ENCODE data around the gene ZNF267.
"Not testable (repeated sequence)": the region's sequence is repeated elsewhere in the genome, so short reads cannot be mapped to it uniquely, and the experiment has no call there.

ZNF267 gene

GRCh38 chr16:31873556-31874365 is at the start of gene ZNF267:
TSS of gene ZNF267 (plus strand) at chr16:31873807. CDS start at chr16:31873967, 160 bp downstream.
- peak; percentile 95 for DNase-seq

GRCh38 chr16:31833047-31833446 is 40.6 kb upstream of the ZNF267 start:
- DNase-seq: no peak

- not testable (repeated sequence) for DNase-seq
These were observed 37.2 kb upstream of the ZNF267 start for GRCh38 chr16:31836396-31836795.

GRCh38 chr16:31842864-31843263 is 30.7 kb upstream of the ZNF267 start:
- DNase-seq: no peak

- not testable (repeated sequence) for DNase-seq
These were observed 25.0 kb upstream of the ZNF267 start for GRCh38 chr16:31848572-31848971.

- no peak for DNase-seq
These were observed 20.3 kb upstream of the ZNF267 start for GRCh38 chr16:31853291-31853690.

- no peak for DNase-seq
These were observed 13.1 kb upstream of the ZNF267 start for GRCh38 chr16:31860508-31860907.

- DNase-seq: peak in 1 of 2 donors; percentile 31
These were observed 12.2 kb upstream of the ZNF267 start for GRCh38 chr16:31861455-31861854.

- DNase-seq: no peak
These were observed 10.8 kb upstream of the ZNF267 start for GRCh38 chr16:31862761-31863160.

GRCh38 chr16:31868164-31868563 is 5.4 kb upstream of the ZNF267 start:
- no peak for DNase-seq

- peak; percentile 78 to 84 for DNase-seq
These were observed 4.9 kb upstream of the ZNF267 start for GRCh38 chr16:31868691-31869167.

- peak; percentile 86 to 87 for DNase-seq
These were observed 4.0 kb upstream of the ZNF267 start for GRCh38 chr16:31869511-31870201.

GRCh38 chr16:31870809-31871208 is 2.8 kb upstream of the ZNF267 start:
- no peak for DNase-seq

- no peak for DNase-seq
These were observed 2.1 kb upstream of the ZNF267 start for GRCh38 chr16:31871510-31871909.

- no peak for DNase-seq
These were observed 1.4 kb upstream of the ZNF267 start for GRCh38 chr16:31872201-31872600.

- peak; percentile 60 to 62 for DNase-seq
These were observed 932 bp downstream of the ZNF267 start for GRCh38 chr16:31874366-31875111.

GRCh38 chr16:31875112-31875803 is 1.7 kb downstream of the ZNF267 start:
- peak; percentile 17 to 26 for DNase-seq

- no peak for DNase-seq
These were observed 2.4 kb downstream of the ZNF267 start for GRCh38 chr16:31875928-31876547.

- peak; percentile 61 to 77 for DNase-seq
These were observed 3.6 kb downstream of the ZNF267 start for GRCh38 chr16:31876951-31877828.

GRCh38 chr16:31877876-31878642 is 4.5 kb downstream of the ZNF267 start:
- no peak for DNase-seq

Data from CD4-positive, alpha-beta T cell treated with Interleukin-1 beta for 1 hour (primary cell).